ENCODE measurements around the gene CDON.
"Not testable (repeated sequence)": the region's sequence is repeated elsewhere in the genome, so short reads cannot be mapped to it uniquely, and the experiment has no call there.

Gene CDON

GRCh38 chr11:125987066-125987641, 75.5 kb downstream of the CDON start:
- no peaks in the 10 kb centered on the region for H3K27me3 ChIP-seq
- H3K9me3 ChIP-seq = no peaks in the 10 kb centered on the region
- H3K4me3 ChIP-seq = no peak overlapping the region
- no peak overlapping the region for H3K27ac ChIP-seq
- H3K4me1 ChIP-seq = no peaks in the 10 kb centered on the region
- no peaks in the 10 kb centered on the region for H3K36me3 ChIP-seq
- no peak for TF ChIP-seq CTCF (IDR thresholded peaks at IDR 0.05)
- DNase-seq = no peak
- intact Hi-C loops (cut with DNase I; ENCODE audit: low total_unique reads) = no loop called here

DNA sequence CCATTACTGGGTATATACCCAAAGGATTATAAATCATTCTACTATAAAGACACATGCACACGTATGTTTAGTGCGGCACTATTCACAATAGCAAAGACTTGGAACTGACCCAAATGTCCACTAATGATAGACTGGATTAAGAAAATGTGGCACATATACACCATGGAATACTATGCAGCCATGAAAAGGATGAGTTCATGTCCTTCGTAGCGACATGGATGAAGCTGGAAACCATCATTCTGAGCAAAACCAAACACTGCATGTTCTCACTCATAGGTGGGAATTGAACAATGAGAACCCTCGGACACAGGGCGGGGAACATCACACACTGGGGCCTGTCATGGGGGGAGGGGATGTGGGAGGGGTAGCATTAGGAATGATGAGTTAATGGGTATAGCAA, 76.7 kb downstream of the CDON start:
- H3K36me3 ChIP-seq; H3K9me3 ChIP-seq; H3K4me3 ChIP-seq; H3K27me3 ChIP-seq; H3K27ac ChIP-seq; H3K4me1 ChIP-seq; intact Hi-C loops (cut with DNase I; ENCODE audit: low total_unique reads); DNase-seq: not testable (repeated sequence)

- no peak for DNase-seq
- peaks cover 0 to 5% (median 0%) of the 10 kb centered on the region in 4 donors for H3K4me1 ChIP-seq
- intact Hi-C loops (cut with DNase I; ENCODE audit: low total_unique reads) = no loop called here
- no peak overlapping the region for H3K27ac ChIP-seq
- no peaks in the 10 kb centered on the region for H3K36me3 ChIP-seq
- no peaks in the 10 kb centered on the region for H3K27me3 ChIP-seq
- TF ChIP-seq CTCF (IDR thresholded peaks at IDR 0.05) = no peak
- H3K9me3 ChIP-seq = no peaks in the 10 kb centered on the region
- no peak overlapping the region for H3K4me3 ChIP-seq
These were observed 80.3 kb downstream of the CDON start for GRCh38 chr11:125982348-125982730.

DNA sequence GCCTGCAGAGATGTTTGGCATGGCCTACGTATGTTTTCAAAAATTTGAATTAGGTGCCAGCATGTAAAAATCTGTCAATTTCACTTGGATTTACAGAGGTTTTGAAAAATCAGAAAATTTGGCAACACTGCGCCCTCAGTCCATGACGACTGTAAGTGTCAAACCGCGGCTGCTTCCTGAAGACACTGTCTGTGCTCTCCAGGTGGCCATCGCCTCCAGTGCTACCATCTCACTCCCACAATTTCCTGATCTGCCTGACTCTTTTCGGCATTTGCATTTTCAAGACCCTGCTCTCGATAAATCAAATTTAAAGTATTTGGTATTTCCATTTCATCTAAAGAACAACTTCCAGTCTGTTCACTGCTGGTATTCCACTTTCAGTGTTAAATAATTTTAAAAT, 82.2 kb downstream of the CDON start:
- Histone ChIP-seq H3K27me3 (no peaks in the 10 kb centered on the region), H3K4me3 (no peak overlapping the region), H3K9me3 (no peaks in the 10 kb centered on the region), H3K36me3 (no peaks in the 10 kb centered on the region), H3K27ac (no peak overlapping the region), H3K4me1 (peaks cover 0 to 5% (median 0%) of the 10 kb centered on the region in 4 donors)
- DNase-seq = no peak
- intact Hi-C loops (cut with DNase I; ENCODE audit: low total_unique reads) = no loop called here
- TF ChIP-seq CTCF (IDR thresholded peaks at IDR 0.05) = no peak

DNA sequence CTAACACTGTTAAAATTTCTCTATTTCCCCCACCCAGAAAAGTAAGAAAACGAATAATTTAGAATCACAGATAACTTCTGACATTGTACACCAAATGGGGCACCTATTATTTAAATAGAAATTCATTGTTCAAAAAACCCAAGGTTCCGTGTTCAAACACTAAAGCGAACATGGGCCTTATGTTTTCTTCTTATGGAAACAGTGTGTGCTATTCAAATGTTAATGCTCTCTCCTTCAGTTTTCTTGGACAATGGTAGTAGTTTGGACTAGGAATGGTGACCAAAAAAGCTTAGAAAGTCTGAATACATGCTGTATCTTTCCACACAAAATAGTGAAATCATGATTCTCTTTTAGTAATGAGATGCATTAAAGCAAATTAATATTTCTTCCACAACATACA, 83.2 kb downstream of the CDON start:
- Histone ChIP-seq H3K4me1 (peaks cover 0 to 5% (median 0%) of the 10 kb centered on the region in 4 donors), H3K27ac (no peak overlapping the region), H3K27me3 (no peaks in the 10 kb centered on the region), H3K9me3 (no peaks in the 10 kb centered on the region), H3K4me3 (no peak overlapping the region), H3K36me3 (no peaks in the 10 kb centered on the region)
- no peak for DNase-seq
- intact Hi-C loops (cut with DNase I; ENCODE audit: low total_unique reads) = no loop called here
- no peak for TF ChIP-seq CTCF (IDR thresholded peaks at IDR 0.05)

DNA sequence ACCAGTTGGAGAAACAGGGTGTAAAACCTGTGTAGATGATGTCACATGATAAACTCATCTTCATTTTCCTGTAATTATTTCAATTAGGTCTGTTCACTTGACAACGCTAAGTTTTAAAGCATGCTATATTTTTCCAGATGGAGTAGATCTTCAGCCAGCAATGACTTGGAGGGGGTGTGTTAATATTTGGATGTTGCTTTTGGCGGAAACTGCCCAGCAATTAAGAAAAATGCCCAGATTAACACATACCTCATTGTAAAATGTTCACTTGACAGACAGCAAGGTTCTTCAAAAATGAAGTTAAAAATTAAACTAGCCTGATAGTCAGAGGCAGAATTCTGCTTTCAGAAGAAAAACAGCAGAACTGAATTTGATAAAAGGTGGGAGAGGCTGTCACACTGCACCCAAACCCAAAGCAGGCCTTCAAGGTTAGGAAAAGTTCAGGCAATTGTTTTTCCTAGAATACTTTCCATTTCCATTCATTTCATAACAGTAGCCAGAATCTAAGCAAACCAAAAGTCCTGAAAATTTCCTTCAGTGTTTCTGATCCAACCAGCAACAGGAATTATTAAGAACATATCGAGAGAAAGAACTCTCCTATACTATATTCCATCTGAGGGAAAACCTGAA, 83.8 kb downstream of the CDON start:
- Histone ChIP-seq H3K4me3 (no peak overlapping the region), H3K36me3 (no peaks in the 10 kb centered on the region), H3K9me3 (no peaks in the 10 kb centered on the region), H3K27ac (no peak overlapping the region), H3K4me1 (peaks cover 0 to 5% (median 0%) of the 10 kb centered on the region in 4 donors), H3K27me3 (no peaks in the 10 kb centered on the region)
- no peak for DNase-seq
- no peak for TF ChIP-seq CTCF (IDR thresholded peaks at IDR 0.05)
- intact Hi-C loops (cut with DNase I; ENCODE audit: low total_unique reads) = no loop called here
